Heart left ventricle (tissue), 13 donors: ENCODE data around the gene GGT6.

Experiments
- CTCF ChIP-seq, 12 donors: fragments of 200-600 bp; sonication (generic) in 4 of 12; IDR thresholded peaks; one replicate each; pipeline versions ENCODE4 v1.5.0 to v1.8.0; 2018 to 2022; ENCODE audit warnings: antibody characterized with exemption in 12 of 12, mild to moderate bottlenecking in 5 of 12
- POLR2A ChIP-seq, 2 donors: fragments of 450-650 bp; IDR thresholded peaks; one replicate each; pipeline ENCODE4 v1.6.1; 2017; ENCODE audit warnings: antibody characterized with exemption in 2 of 2, mild to moderate bottlenecking in 2 of 2, moderate library complexity in 2 of 2
- donor health status: ischemic (EF 13 %, LVEDD 7.1; RV severe dilation, severe dysfunction).
- donor health status: DM: no; HTN: yes; CAD: no.
- donor health status: DM: no; HTN: no; CAD: no.
- donor health status: ischemic (EF 25% LVEDD 6.9; RV normal size, moderate dysfunction).
- donor health status: ischemic (EF 25% LVEDD 5.7; RV mildly dilated, moderate dysfunction).
- donor health status: ischemic (EF 35%, LVEDD 5.7; RV mildly dilated, moderate dysfunction).
- donor health status: nonischemic (EF 11% LVEDD 7.7; RV severe dilation, severe dysfunction).
- donor health status: DM: yes; HTN: yes; CAD: no.
- donor health status: PGD.
- donor health status: ischemic (EF 29% LVEDD 5.4; RV normal size, mild dysfunction).
- donor health status: nonischemic (EF 23%, LVEDD 6.1; RV moderate dilation, normal function).

GRCh38 chr17:4559966-4560365 lies 411 bp downstream of the GGT6 start:
- TF ChIP-seq CTCF (IDR thresholded peaks at IDR 0.05) (no peak), POLR2A (IDR thresholded peaks at IDR 0.05) (no peak)
